Midbrain (tissue), 1 donor: ENCODE results near the gene ASCC2.
"Not testable (repeated sequence)": the region's sequence is repeated elsewhere in the genome, so short reads cannot be mapped to it uniquely, and the experiment has no call there.

Experiments used
- DNase-seq: peaks from one replicate; lab custom pipeline; 2025; lab: John Stamatoyannopoulos, UW

Gene ASCC2

GRCh38 chr22:29754658-29755395 is 83.2 kb downstream of the ASCC2 start:
- not testable (repeated sequence) for DNase-seq

GRCh38 chr22:29753808-29754657 is 84.0 kb downstream of the ASCC2 start:
- no peak for DNase-seq

- DNase-seq, result no peak
Observed at GRCh38 chr22:29751669-29752068, 86.4 kb downstream of the ASCC2 start.

GRCh38 chr22:29750559-29751538 is 87.2 kb downstream of the ASCC2 start:
- DNase-seq, result no peak

- DNase-seq, result no peak
Observed at GRCh38 chr22:29750029-29750428, 88.0 kb downstream of the ASCC2 start.

- no peak for DNase-seq
Observed at GRCh38 chr22:29748248-29748893, 89.7 kb downstream of the ASCC2 start.

- no peak for DNase-seq
Observed at GRCh38 chr22:29747832-29748231, 90.2 kb downstream of the ASCC2 start.

- DNase-seq, result peak; percentile 35
Observed at GRCh38 chr22:29744902-29745301, 93.2 kb downstream of the ASCC2 start.

GRCh38 chr22:29742326-29742725 is 95.7 kb downstream of the ASCC2 start:
- DNase-seq, result no peak

GRCh38 chr22:29741926-29742325 is 96.1 kb downstream of the ASCC2 start:
- DNase-seq, result no peak

GRCh38 chr22:29740216-29740615 is 97.9 kb downstream of the ASCC2 start:
- no peak for DNase-seq

- DNase-seq, result no peak
Observed at GRCh38 chr22:29739346-29739875, 98.7 kb downstream of the ASCC2 start.
